Coronary artery (tissue), 2 donors: Measurements from ENCODE around the gene CARMIL3.

Source experiments
- DNase-seq: peaks from one replicate; pipeline ENCODE4 v3.0.0-alpha.2; 2017; ENCODE audit warnings: low spot score
- H3K27ac ChIP-seq, 2 donors: fragments of 200-600 bp; sonication (generic); one replicate each; pipeline ENCODE4 v1.5.1; 2016 to 2019
- H3K4me3 ChIP-seq: fragments of 200-600 bp; sonication (generic); 2 replicates; pipeline ENCODE4 v1.5.1; 2016; ENCODE audit warnings: mild to moderate bottlenecking, moderate library complexity
- CTCF ChIP-seq: fragments of 200-600 bp; sonication (generic); IDR thresholded peaks from one replicate; pipeline ENCODE4 v1.5.1; 2019; ENCODE audit warnings: antibody characterized with exemption

CARMIL3 gene

GRCh38 chr14:24075485-24076301 lies 23.9 kb downstream of the CARMIL3 start:
- no peak for DNase-seq
- Histone ChIP-seq H3K4me3 (no peak overlapping the region), H3K27ac (no peak overlapping the region)
- no peak for TF ChIP-seq CTCF

DNA sequence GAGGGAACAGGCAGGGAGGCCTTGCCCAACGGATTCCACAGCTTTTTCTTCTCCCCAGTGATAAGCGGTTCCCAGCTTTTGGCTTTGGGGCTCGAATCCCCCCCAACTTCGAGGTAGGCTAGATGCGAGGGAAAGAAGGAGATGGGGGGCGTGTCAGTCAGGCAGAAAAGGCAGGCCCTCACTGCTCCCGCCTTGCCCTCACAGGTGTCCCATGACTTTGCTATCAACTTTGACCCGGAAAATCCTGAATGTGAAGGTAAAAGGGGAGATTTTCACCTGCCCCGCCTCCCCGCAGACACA lies 24.4 kb downstream of the CARMIL3 start:
- no peak for TF ChIP-seq CTCF
- no peak for DNase-seq
- Histone ChIP-seq H3K27ac (no peak overlapping the region), H3K4me3 (no peak overlapping the region)

DNA sequence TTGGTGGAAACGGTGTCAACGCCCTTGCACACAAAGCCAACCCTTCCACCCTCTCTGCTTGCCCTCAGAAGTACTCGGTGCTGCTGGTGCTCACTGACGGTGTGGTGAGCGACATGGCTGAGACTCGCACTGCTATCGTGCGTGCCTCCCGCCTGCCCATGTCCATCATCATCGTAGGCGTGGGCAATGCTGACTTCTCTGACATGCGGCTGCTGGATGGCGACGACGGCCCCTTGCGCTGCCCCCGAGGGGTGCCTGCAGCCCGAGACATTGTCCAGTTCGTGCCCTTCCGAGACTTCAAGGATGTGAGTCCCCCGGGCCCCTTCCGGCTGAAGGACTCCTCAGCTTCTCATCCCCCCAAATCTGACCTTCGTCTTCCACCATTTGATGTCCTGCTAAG lies 25.3 kb downstream of the CARMIL3 start:
- no peak for DNase-seq
- no peak overlapping the region for H3K4me3 ChIP-seq
- H3K27ac ChIP-seq, result no peak overlapping the region
- no peak for TF ChIP-seq CTCF

GRCh38 chr14:24078146-24078545 lies 26.3 kb downstream of the CARMIL3 start:
- no peak for DNase-seq
- no peak for TF ChIP-seq CTCF

DNA sequence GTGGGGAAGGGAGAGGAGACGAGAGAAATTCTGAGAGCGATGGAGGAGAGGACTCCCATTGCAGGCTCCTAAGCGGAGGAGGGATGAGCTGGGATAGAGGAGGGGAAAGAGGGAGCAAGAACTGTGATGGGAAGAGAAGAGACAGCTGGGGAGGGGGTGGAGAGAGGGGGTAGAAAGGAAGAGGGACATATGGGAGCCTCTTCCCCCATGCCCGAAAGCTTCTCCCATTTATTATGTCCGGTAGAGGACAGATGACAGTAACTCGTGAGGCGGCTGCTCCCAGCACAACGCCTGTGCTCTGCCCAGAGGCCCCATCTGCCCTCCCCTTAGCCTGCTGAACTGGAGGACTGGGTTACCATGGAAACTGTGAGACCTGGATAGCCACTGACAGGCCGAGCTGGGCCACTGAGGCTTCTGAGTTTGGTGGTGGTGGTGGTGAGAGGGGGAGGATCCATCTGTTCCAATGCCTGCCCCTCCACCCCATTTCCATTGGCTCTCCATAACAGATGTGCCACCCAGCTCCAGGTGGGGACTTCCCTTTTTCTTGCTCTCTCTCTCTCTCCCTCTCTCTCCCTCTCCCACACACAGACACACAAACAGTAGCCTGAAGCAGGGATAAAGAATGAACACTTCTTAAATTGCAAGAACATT lies 27.8 kb downstream of the CARMIL3 start:
- Histone ChIP-seq H3K27ac (no peak overlapping the region), H3K4me3 (no peak overlapping the region)
- no peak for TF ChIP-seq CTCF
- no peak for DNase-seq

More at GRCh38 chr14:24078146-24078545, 26.3 kb downstream of the CARMIL3 start:
- no peak overlapping the region for H3K4me3 ChIP-seq
- H3K27ac ChIP-seq, result no peak overlapping the region

DNA sequence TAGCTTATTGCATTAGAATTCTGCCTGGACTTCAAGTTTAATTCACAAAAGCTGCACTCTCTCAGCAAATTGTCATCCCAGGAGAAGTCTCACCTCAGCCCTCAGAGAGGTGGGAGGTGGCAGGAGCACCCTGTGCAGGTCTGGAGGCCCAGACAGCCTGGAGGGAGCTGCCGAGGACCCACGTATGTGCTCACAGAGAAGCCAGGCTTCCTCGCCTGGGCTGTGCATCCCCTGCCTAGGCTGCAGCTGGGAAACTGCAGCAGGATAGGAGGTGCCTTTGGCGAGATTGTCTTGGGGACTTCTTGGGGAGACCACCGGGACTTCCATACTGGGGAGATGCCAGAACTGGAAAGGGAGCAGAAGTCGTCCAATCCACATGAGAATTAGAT lies 28.3 kb downstream of the CARMIL3 start:
- TF ChIP-seq CTCF, result no peak
- Histone ChIP-seq H3K27ac (no peak overlapping the region), H3K4me3 (no peak overlapping the region)
- DNase-seq, result no peak
